PFSK-1 (cell line): ENCODE data around the gene C9orf85.

Experiments used
- FOXP2 ChIP-seq: optimal IDR thresholded peaks from 2 replicates; pipeline ENCODE3; 2011; ENCODE audit warnings: borderline replicate concordance, control low read depth, inconsistent platforms; ENCODE audit not compliant: insufficient read depth; ENCODE audit errors: extremely low read length, extremely low read depth
- POLR2AphosphoS5 ChIP-seq: IDR thresholded peaks from 2 replicates; pipeline ENCODE4 v1.6.1; 2012; ENCODE audit warnings: low read depth, mild to moderate bottlenecking, control low read depth, low read length, moderate library complexity
- SIN3A ChIP-seq: IDR thresholded peaks from 2 replicates; pipeline ENCODE4 v1.6.1; 2012; ENCODE audit warnings: mild to moderate bottlenecking, low read length, moderate library complexity, borderline replicate concordance; ENCODE audit not compliant: insufficient read depth
- TAF1 ChIP-seq: IDR thresholded peaks from 2 replicates; pipeline ENCODE4 v1.6.1; 2012; ENCODE audit warnings: low read length, control low read depth, borderline replicate concordance; ENCODE audit not compliant: insufficient read depth
- TF ChIP-seq, protein P1 (sequence below), 2 experiments: IDR thresholded peaks; 2 replicates each; pipeline versions ENCODE4 v1.6.1 to v1.8.0; 2011 to 2012; ENCODE audit warnings: low read depth in 2 of 2, low read length in 2 of 2, control low read depth in 1 of 2, inconsistent platforms in 1 of 2, mild to moderate bottlenecking in 1 of 2, moderate library complexity in 1 of 2; ENCODE audit not compliant: insufficient read depth in 1 of 2

The C9orf85 gene

DNA sequence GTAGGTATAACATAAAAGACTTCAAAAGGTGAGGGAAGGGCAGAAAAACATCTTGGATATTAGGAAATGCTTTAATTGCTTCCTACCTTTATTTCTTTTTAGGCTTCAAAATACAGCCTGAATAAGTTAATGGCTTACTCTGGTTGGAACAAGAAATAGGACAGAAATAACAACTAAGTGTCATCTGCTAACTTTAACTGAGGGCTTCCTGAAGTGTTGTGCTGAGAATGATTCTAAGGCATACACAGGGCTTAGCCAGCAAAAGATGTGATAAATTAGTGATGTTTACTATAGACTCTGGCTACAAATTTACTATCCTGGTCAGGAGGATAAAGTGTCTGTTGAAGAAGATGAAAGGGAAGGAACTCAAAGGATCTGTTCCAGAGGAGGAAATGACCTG lies 34.6 kb upstream of the C9orf85 start:
- TF ChIP-seq, protein P1, sequence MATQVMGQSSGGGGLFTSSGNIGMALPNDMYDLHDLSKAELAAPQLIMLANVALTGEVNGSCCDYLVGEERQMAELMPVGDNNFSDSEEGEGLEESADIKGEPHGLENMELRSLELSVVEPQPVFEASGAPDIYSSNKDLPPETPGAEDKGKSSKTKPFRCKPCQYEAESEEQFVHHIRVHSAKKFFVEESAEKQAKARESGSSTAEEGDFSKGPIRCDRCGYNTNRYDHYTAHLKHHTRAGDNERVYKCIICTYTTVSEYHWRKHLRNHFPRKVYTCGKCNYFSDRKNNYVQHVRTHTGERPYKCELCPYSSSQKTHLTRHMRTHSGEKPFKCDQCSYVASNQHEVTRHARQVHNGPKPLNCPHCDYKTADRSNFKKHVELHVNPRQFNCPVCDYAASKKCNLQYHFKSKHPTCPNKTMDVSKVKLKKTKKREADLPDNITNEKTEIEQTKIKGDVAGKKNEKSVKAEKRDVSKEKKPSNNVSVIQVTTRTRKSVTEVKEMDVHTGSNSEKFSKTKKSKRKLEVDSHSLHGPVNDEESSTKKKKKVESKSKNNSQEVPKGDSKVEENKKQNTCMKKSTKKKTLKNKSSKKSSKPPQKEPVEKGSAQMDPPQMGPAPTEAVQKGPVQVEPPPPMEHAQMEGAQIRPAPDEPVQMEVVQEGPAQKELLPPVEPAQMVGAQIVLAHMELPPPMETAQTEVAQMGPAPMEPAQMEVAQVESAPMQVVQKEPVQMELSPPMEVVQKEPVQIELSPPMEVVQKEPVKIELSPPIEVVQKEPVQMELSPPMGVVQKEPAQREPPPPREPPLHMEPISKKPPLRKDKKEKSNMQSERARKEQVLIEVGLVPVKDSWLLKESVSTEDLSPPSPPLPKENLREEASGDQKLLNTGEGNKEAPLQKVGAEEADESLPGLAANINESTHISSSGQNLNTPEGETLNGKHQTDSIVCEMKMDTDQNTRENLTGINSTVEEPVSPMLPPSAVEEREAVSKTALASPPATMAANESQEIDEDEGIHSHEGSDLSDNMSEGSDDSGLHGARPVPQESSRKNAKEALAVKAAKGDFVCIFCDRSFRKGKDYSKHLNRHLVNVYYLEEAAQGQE (IDR thresholded peaks at IDR 0.05; ENCODE audit: insufficient read depth in 1 of 2, low read depth in 2 of 2, low read length in 2 of 2): no peak
- TF ChIP-seq POLR2AphosphoS5 (no peak), FOXP2 (no peak), SIN3A (no peak), TAF1 (no peak)

DNA sequence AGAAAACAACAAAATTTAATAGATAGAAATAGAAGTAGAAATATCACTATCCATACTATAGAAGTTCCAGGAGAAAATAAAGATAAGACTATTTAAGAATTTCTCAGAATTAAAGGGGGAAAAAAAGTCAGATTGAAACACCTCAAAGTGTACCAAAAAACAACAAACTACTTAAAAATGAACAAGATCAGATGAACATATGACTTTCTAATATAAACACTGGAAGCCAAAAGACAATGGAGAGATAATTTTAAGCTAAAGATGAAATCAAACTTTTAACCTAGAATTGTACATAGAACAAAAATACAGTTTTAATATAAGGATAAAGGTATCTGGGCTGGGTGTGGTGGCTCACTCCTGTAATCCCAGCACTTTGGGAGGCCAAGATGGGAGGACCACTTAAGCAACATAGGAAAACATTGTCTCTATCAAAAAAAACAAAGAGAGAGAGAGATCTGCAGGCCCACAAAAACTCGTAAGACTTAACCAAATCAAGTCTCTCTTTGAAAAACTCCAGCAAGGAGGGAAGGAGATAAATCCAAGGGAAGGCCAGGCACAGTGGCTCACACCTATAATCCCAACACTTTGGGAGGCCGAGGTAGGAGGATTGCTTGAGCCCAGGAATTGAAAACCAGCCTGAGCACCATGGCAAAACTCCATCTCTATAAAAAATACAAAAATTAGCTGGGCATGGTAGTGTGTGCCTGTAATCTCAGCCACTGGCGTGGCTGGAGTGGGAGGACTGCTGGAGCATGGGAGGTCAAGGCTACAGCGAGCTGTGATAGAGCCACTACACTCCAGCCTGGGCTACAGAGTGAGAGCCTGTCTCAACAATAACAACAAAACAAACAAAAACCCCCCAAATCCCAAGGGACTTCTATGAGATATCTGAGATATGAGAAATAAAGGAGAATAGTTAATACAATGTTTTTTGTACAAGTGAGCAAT lies 32.8 kb upstream of the C9orf85 start:
- TF ChIP-seq FOXP2 (no peak), POLR2AphosphoS5 (no peak), TAF1 (no peak), SIN3A (no peak)
- TF ChIP-seq, protein P1 (IDR thresholded peaks at IDR 0.05; ENCODE audit: insufficient read depth in 1 of 2, low read depth in 2 of 2, low read length in 2 of 2): no peak

DNA sequence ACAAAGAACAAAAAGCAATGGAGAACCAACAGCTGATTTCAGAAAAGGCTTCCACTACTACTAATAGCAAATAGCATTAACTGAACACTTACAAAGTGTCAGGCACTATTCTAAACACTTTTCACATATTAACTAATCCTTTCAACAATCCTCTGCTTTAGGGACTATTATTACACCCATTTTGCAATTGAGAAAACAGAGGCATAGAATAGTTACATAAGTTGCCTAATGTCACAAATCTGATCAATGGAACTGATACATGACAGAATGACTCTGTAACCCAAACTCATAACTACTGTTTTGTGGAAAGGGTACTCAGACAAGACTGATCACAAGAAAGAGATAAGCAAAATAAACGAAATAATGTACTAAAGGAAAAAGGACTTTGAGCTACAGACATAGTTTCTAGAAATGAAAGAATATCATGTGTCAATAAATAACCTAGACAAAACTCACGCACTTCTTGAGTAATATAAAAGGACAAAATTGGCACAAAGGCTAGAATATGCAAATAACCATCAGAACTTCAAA lies 31.7 kb upstream of the C9orf85 start:
- TF ChIP-seq FOXP2 (no peak), TAF1 (no peak), POLR2AphosphoS5 (no peak), SIN3A (no peak)
- TF ChIP-seq, protein P1 (IDR thresholded peaks at IDR 0.05; ENCODE audit: insufficient read depth in 1 of 2, low read depth in 2 of 2, low read length in 2 of 2): no peak

DNA sequence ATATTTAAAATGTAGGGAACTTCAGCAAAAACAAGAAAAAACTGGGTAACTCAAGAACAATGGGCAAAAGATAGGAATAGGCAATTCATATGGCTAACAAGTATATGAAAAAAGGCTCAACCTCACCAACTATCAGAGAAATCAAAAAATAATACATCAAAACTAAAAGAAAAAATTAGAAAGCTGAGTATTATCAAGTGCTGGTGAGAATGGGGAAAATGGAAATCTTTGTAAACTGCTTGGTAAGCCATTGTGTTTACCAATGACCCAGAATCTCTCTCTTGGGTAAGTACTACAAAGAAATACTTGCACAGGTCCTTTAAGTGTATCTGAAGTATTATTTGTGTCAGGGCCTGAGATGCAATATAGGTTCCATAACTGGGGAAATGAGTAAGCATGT lies 27.4 kb upstream of the C9orf85 start:
- TF ChIP-seq SIN3A (no peak), TAF1 (no peak), FOXP2 (no peak)
- TF ChIP-seq, protein P1 (IDR thresholded peaks at IDR 0.05; ENCODE audit: insufficient read depth in 1 of 2, low read depth in 2 of 2, low read length in 2 of 2): no peak

DNA sequence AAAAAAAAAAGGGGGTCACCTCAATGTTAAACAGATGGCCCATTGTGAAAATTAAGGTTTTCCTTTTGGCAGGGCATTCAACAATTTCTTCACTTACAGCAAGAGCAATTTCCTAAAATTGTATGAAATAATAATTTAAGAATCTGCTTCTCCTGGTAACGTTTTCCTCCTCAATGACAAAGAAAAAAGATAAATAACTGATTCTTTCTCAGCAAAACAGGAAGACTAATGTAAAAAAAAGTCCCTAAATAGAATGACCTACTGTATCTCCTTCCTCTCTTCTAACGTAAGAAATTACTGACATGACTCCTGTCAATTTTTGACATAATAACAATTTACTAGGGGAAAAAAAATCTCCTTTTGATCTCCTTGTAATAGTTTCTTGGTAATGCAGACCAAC lies 26.0 kb upstream of the C9orf85 start:
- no peak for TF ChIP-seq FOXP2
